Transverse colon (tissue), 4 donors: ENCODE measurements around the gene PSMF1.

Experiments
- CTCF ChIP-seq, 5 experiments: fragments of 200-600 bp in 3 of 5; fragments of 450-650 bp in 2 of 5; sonication (generic) in 3 of 5; IDR thresholded peaks; 1 replicate in 2 of 5; 2 replicates in 3 of 5; pipeline ENCODE4 v1.5.1; 2016 to 2017; ENCODE audit warnings: antibody characterized with exemption in 5 of 5, inconsistent platforms in 3 of 5, mild to moderate bottlenecking in 2 of 5, moderate library complexity in 1 of 5
- EP300 ChIP-seq: sonication (generic); formaldehyde crosslinking; IDR thresholded peaks from one replicate; pipeline ENCODE4 v1.6.1; 2017; ENCODE audit warnings: antibody characterized with exemption, low read depth
- POLR2A ChIP-seq: fragments of 450-650 bp; IDR thresholded peaks from one replicate; pipeline ENCODE4 v1.6.1; 2016; ENCODE audit warnings: antibody characterized with exemption, mild to moderate bottlenecking, moderate library complexity
- POLR2AphosphoS5 ChIP-seq, 3 donors: sonication (generic); formaldehyde crosslinking; IDR thresholded peaks; one replicate each; pipeline ENCODE4 v1.6.1; 2016; ENCODE audit warnings: antibody characterized with exemption in 3 of 3

- TF ChIP-seq CTCF (IDR thresholded peaks at IDR 0.05) (no peak), POLR2AphosphoS5 (IDR thresholded peaks at IDR 0.05) (no peak), POLR2A (no peak), EP300 (no peak)
Observed at GRCh38 chr20:1188347-1188746, 69.9 kb downstream of the PSMF1 start.
